T-cell (primary cell): ENCODE measurements around the gene SLC35G6. TPM values are rescaled to one million over a fixed set of nuclear protein-coding genes. Genes with fewer than 3 reads are reported as not detected.

Experiments used
- ATAC-seq, 4 experiments: fragments of 200-7000 bp in 3 of 4; fragments of 150-1000 bp in 1 of 4; cut with Tn5 transposase; replicated peaks in 1 of 4; 1 replicate in 3 of 4; 2 replicates in 1 of 4; pipeline ENCODE4 v1.10.0; 2021; ENCODE audit warnings: moderate library complexity in 3 of 4, mild to moderate bottlenecking in 2 of 4, moderate number of reproducible peaks in 1 of 4
- CTCF ChIA-PET, 2 donors: fragments of 300-600 bp; sonication (Branson Sonifier 250); formaldehyde crosslinking; loops; one replicate each; lab custom pipeline; 2022; ENCODE audit warnings: antibody characterized with exemption in 2 of 2; lab: Charles Lee
- POLR2A ChIA-PET, 2 donors: fragments of 300-600 bp; sonication (Branson Sonifier 250); formaldehyde crosslinking; loops; one replicate each; lab custom pipeline; 2022; ENCODE audit warnings: antibody characterized with exemption in 2 of 2; lab: Charles Lee
- DNase-seq, 35 experiments: peaks; one replicate each; pipeline versions ENCODE4 v3.0.0 to v3.0.0-alpha.2; 2013 to 2023
- H3K27ac ChIP-seq: one replicate; pipeline ENCODE4 v1.5.1; 2013; ENCODE audit warnings: low read length
- H3K27me3 ChIP-seq, 2 experiments: replicated peaks in 1 of 2; 1 replicate in 1 of 2; 2 replicates in 1 of 2; pipeline versions ENCODE4 v1.6.1 to v1.7.0; 2013; ENCODE audit warnings: low read length in 1 of 2, mixed read lengths in 1 of 2; ENCODE audit not compliant: control insufficient read depth in 2 of 2, insufficient read depth in 2 of 2; ENCODE audit errors: extremely low read depth in 1 of 2
- H3K36me3 ChIP-seq, 2 donors: 1 replicate in 1 of 2; 2 replicates in 1 of 2; pipeline versions ENCODE4 v1.6.1 to v1.7.0; 2013; ENCODE audit warnings: low read length in 1 of 2; ENCODE audit not compliant: control insufficient read depth in 2 of 2, insufficient read depth in 1 of 2; ENCODE audit errors: extremely low read depth in 1 of 2
- H3K4me1 ChIP-seq, 2 experiments: 1 replicate in 1 of 2; 2 replicates in 1 of 2; pipeline versions ENCODE4 v1.6.1 to v1.7.0; 2013; ENCODE audit warnings: low read length in 2 of 2, mixed read lengths in 1 of 2; ENCODE audit not compliant: insufficient read depth in 2 of 2, control insufficient read depth in 1 of 2; ENCODE audit errors: extremely low read depth in 1 of 2
- H3K4me3 ChIP-seq, 2 donors: 1 replicate in 1 of 2; 2 replicates in 1 of 2; pipeline versions ENCODE4 v1.5.1 to v1.7.0; 2013; ENCODE audit warnings: mild to moderate bottlenecking in 2 of 2, low read length in 1 of 2, moderate library complexity in 1 of 2; ENCODE audit not compliant: control insufficient read depth in 1 of 2; ENCODE audit errors: extremely low read depth in 1 of 2
- H3K9me3 ChIP-seq: 2 replicates; pipeline ENCODE4 v1.7.0; 2013
- H3K27ac Mint-ChIP-seq, 2 donors: one replicate each; pipeline ENCODE4 v1.8.0; 2020 to 2021; ENCODE audit warnings: mild to moderate bottlenecking in 2 of 2, mixed read lengths in 2 of 2
- H3K27me3 Mint-ChIP-seq, 2 donors: one replicate each; pipeline ENCODE4 v1.8.0; 2021 to 2022; ENCODE audit warnings: mixed read lengths in 2 of 2
- H3K36me3 Mint-ChIP-seq: one replicate; pipeline ENCODE4 v1.8.0; 2021; ENCODE audit warnings: mixed read lengths
- H3K4me1 Mint-ChIP-seq, 3 donors: one replicate each; pipeline ENCODE4 v1.8.0; 2020 to 2022; ENCODE audit warnings: mixed read lengths in 3 of 3, mild to moderate bottlenecking in 1 of 3
- H3K4me3 Mint-ChIP-seq, 3 donors: one replicate each; pipeline ENCODE4 v1.8.0; 2020 to 2022; ENCODE audit warnings: mild to moderate bottlenecking in 3 of 3, mixed read lengths in 3 of 3, moderate library complexity in 3 of 3
- H3K9me3 Mint-ChIP-seq, 3 donors: one replicate each; pipeline ENCODE4 v1.8.0; 2020 to 2022; ENCODE audit warnings: mixed read lengths in 3 of 3
- WGBS: methylation state at CpG from one replicate; pipeline ENCODE4 v1.1.5; 2013; ENCODE audit warnings: missing lambda C conversion rate; ENCODE audit not compliant: insufficient coverage; 5-methylcytosine and 5-hydroxymethylcytosine counted together
- total RNA-seq, 35 experiments: library from RNA in 6 of 35; stranded (reverse) in 6 of 35; fragments of 120-200 nt in 1 of 35; gene quantifications; one replicate each; pipeline versions ENCODE4 v1.2.1 to v1.2.4 and lab custom pipeline; 2013 to 2026

SLC35G6 gene
- total RNA-seq, 5 donors from 2014 or later (not counting 1 experiment from before 2014, with no cell fraction given), result not detected

GRCh38 chr17:7437950-7438614 is 43.2 kb upstream of the SLC35G6 start:
- DNase-seq (peak in 32 of 35 experiments; percentile 17 to 69 (median 45)), ATAC-seq (no peak)
- Mint-ChIP-seq H3K4me3 (peak overlapping the region; percentile 61 to 96 (median 73)), H3K27ac (no peak overlapping the region), H3K4me1 (peaks cover 41 to 48% (median 48%) of the 10 kb centered on the region in 3 donors), H3K9me3 (no peaks in the 10 kb centered on the region), H3K36me3 (no peaks in the 10 kb centered on the region), H3K27me3 (peaks cover 23 to 40% of the 10 kb centered on the region in 2 donors)
- Histone ChIP-seq H3K27ac (no peak overlapping the region), H3K36me3 (no peaks in the 10 kb centered on the region), H3K4me3 (peak overlapping the region in 1 of 2 donors; percentile 46), H3K9me3 (no peaks in the 10 kb centered on the region), H3K4me1 (peaks cover 13 to 58% of the 10 kb centered on the region in 2 experiments), H3K27me3 (peaks cover 0 to 56% of the 10 kb centered on the region in 2 experiments)
- 29% methylated on average over 43 of the region's 48 CpGs for WGBS
- CTCF ChIA-PET, result interaction anchor here in 1 of 2 donors (0.5 kb wide), 1 partner anchor 123 kb away, joined by 3 read pairs; no protein-coding TSS in a partner anchor
- POLR2A ChIA-PET, result no interaction called here

- WGBS, result 53% methylated on average over 5 of the region's 11 CpGs
- no peaks in the 10 kb centered on the region for H3K9me3 ChIP-seq
- H3K27ac Mint-ChIP-seq, result peak overlapping the region in 1 of 2 donors; percentile 36
- no peaks in the 10 kb centered on the region for H3K9me3 Mint-ChIP-seq
- H3K27ac ChIP-seq, result no peak overlapping the region
- H3K4me1 ChIP-seq, result peaks cover 13 to 58% of the 10 kb centered on the region in 2 experiments
- peak overlapping the region in 1 of 2 donors; percentile 46 for H3K4me3 ChIP-seq
- no peaks in the 10 kb centered on the region for H3K36me3 ChIP-seq
- ATAC-seq (no peak), DNase-seq (no peak)
- CTCF ChIA-PET, result interaction anchor here in 1 of 2 donors (0.5 kb wide), 1 partner anchor 122 kb away, joined by 3 read pairs; no protein-coding TSS in a partner anchor
- POLR2A ChIA-PET, result no interaction called here
- peaks cover 41 to 48% (median 48%) of the 10 kb centered on the region in 3 donors for H3K4me1 Mint-ChIP-seq
- peak overlapping the region; percentile 61 to 96 (median 73) for H3K4me3 Mint-ChIP-seq
- H3K27me3 Mint-ChIP-seq, result peaks cover 29 to 48% of the 10 kb centered on the region in 2 donors
- no peaks in the 10 kb centered on the region for H3K36me3 Mint-ChIP-seq
- peaks cover 0 to 63% of the 10 kb centered on the region in 2 experiments for H3K27me3 ChIP-seq
Observed at GRCh38 chr17:7438656-7439460, 42.4 kb upstream of the SLC35G6 start.

- H3K4me3 Mint-ChIP-seq, result peak within 1 kb of the TSS; percentile 65 to 96 (median 75)
- Histone ChIP-seq H3K9me3 (no peaks in the 10 kb centered on the region), H3K4me1 (peaks cover 13 to 59% of the 10 kb centered on the region in 2 experiments), H3K27ac (no peak within 1 kb of the TSS), H3K27me3 (peaks cover 0 to 70% of the 10 kb centered on the region in 2 experiments), H3K4me3 (peak within 1 kb of the TSS; percentile 31 to 57), H3K36me3 (no peaks in the 10 kb centered on the region)
- H3K27ac Mint-ChIP-seq, result peak within 1 kb of the TSS in 1 of 2 donors; percentile 55
- POLR2A ChIA-PET, result no interaction called here
- ATAC-seq (no peak), DNase-seq (no peak)
- 9% methylated on average over 44 of the region's 50 CpGs for WGBS
- H3K9me3 Mint-ChIP-seq, result no peaks in the 10 kb centered on the region
- peaks cover 32 to 54% of the 10 kb centered on the region in 2 donors for H3K27me3 Mint-ChIP-seq
- no peaks in the 10 kb centered on the region for H3K36me3 Mint-ChIP-seq
- peaks cover 43 to 50% (median 48%) of the 10 kb centered on the region in 3 donors for H3K4me1 Mint-ChIP-seq
- CTCF ChIA-PET, result interaction anchor here in 1 of 2 donors (0.7 to 0.9 kb wide), 3 partner anchors 103 to 135 kb away, joined by 3 to 4 read pairs (median 3); partner anchors contain the start of genes ACAP1 and TNFSF12
Observed at GRCh38 chr17:7439462-7440112, 41.7 kb upstream of the SLC35G6 start, which contains the start of gene FGF11. Gene FGF11 (plus strand): TSS chr17:7439512. CDS start chr17:7439621, 109 bp downstream.

GRCh38 chr17:7440113-7440833 is 41.0 kb upstream of the SLC35G6 start:
- no peaks in the 10 kb centered on the region for H3K9me3 ChIP-seq
- peaks cover 13 to 61% of the 10 kb centered on the region in 2 experiments for H3K4me1 ChIP-seq
- H3K36me3 ChIP-seq, result no peaks in the 10 kb centered on the region
- peak overlapping the region; percentile 65 to 89 (median 75) for H3K4me3 Mint-ChIP-seq
- no peak overlapping the region for H3K27ac ChIP-seq
- POLR2A ChIA-PET, result interaction anchor here in 1 of 2 donors (0.6 kb wide), 1 partner anchor 30 kb away, joined by 7 read pairs; no protein-coding TSS in a partner anchor
- DNase-seq (peak in 10 of 35 experiments; percentile 12 to 49 (median 22)), ATAC-seq (no peak)
- H3K9me3 Mint-ChIP-seq, result no peaks in the 10 kb centered on the region
- CTCF ChIA-PET, result interaction anchor here in 1 of 2 donors (0.7 to 1.6 kb wide), 4 partner anchors 74 to 136 kb away, joined by 3 to 10 read pairs (median 4); partner anchors contain the start of genes ACAP1 and TNFSF12
- peaks cover 45 to 51% (median 47%) of the 10 kb centered on the region in 3 donors for H3K4me1 Mint-ChIP-seq
- peaks cover 32 to 58% of the 10 kb centered on the region in 2 donors for H3K27me3 Mint-ChIP-seq
- H3K4me3 ChIP-seq, result peak overlapping the region; percentile 31 to 57
- 7% methylated on average over 32 of the region's 46 CpGs for WGBS
- H3K36me3 Mint-ChIP-seq, result no peaks in the 10 kb centered on the region
- peak overlapping the region in 1 of 2 donors; percentile 55 for H3K27ac Mint-ChIP-seq
- peaks cover 0 to 77% of the 10 kb centered on the region in 2 experiments for H3K27me3 ChIP-seq

- peaks cover 36 to 63% of the 10 kb centered on the region in 2 donors for H3K27me3 Mint-ChIP-seq
- Histone ChIP-seq H3K27ac (no peak overlapping the region), H3K9me3 (no peaks in the 10 kb centered on the region), H3K4me3 (peak overlapping the region in 1 of 2 donors; percentile 57), H3K27me3 (peaks cover 0 to 83% of the 10 kb centered on the region in 2 experiments), H3K36me3 (no peaks in the 10 kb centered on the region), H3K4me1 (peaks cover 13 to 64% of the 10 kb centered on the region in 2 experiments)
- POLR2A ChIA-PET, result interaction anchor here (0.6 to 1.0 kb wide), 5 partner anchors 40 to 120 kb away, joined by 3 to 8 read pairs (median 5); partner anchors contain the start of gene SLC35G6 (in 1 of the 2)
- peak overlapping the region in 1 of 3 donors; percentile 89 for H3K4me3 Mint-ChIP-seq
- peaks cover 48 to 55% (median 50%) of the 10 kb centered on the region in 3 donors for H3K4me1 Mint-ChIP-seq
- DNase-seq (no peak), ATAC-seq (no peak)
- 22% methylated on average over 9 of the region's 12 CpGs for WGBS
- H3K9me3 Mint-ChIP-seq, result no peaks in the 10 kb centered on the region
- H3K36me3 Mint-ChIP-seq, result no peaks in the 10 kb centered on the region
- no peak overlapping the region for H3K27ac Mint-ChIP-seq
- CTCF ChIA-PET, result interaction anchor here (0.7 to 1.6 kb wide), 3 partner anchors 10 to 74 kb away, joined by 4 to 10 read pairs (median 5); no protein-coding TSS in a partner anchor
Observed at GRCh38 chr17:7440834-7441195, 40.4 kb upstream of the SLC35G6 start.
